HUDEP-2 (cell line): ENCODE data around the gene AQP9.

ENCODE experiments used
- DNase-seq, 76 experiments: peaks; one replicate each; lab custom pipeline; 2025; ENCODE audit not compliant: unreplicated experiment in 76 of 76; lab: John Stamatoyannopoulos, UW

AQP9 gene

DNA sequence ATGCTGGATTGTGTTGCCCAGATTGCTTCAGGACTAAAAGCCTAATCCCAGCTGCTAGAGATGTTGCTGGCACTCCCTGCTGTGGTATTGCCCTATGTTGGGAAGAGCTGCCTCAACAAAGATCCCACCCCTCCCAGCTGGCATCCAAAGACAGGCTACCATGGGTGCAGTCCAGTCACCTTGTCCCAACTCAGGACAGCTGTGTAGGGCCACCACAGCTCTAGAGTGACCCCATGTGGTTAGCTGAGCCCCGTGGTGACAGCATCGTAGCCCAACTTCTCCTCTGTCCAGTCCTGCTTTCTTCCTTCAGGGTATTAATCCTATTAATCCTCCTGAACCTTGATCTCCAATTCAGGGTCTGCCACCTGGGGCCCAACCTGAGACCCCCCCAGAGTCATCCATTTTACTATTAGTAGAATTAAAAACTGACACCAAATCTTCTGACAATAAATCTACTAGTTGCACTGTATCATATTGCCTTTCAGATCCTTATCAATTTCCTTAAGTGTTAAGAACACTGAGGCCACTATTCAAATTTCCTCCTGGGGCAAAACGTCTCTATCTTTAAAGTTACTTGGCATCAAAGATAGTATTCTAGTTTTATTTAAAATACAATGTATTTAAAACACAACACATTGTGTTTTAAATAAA lies 83.5 kb downstream of the AQP9 start:
- peak in 21 of 76 experiments; percentile 3 to 58 (median 15) for DNase-seq

DNA sequence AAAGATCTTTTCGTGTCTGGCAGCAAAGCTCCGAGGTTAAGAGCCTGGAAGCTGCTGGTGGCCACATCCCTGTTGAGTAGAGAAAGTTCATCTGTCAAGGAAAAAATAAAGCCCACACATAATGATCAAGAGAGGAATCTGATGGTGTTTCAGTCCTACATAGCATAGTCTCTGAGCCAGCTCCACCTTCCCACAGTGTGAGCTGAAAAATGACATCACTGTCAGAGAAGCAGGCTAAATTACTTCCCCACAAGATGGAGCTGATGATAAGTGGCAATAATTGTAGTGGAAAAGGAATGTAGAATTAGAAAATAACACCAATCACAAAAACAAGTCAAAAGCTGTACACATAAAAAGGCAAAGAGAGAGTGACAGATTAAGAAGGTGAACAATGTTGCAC lies 84.5 kb downstream of the AQP9 start:
- no peak for DNase-seq

DNA sequence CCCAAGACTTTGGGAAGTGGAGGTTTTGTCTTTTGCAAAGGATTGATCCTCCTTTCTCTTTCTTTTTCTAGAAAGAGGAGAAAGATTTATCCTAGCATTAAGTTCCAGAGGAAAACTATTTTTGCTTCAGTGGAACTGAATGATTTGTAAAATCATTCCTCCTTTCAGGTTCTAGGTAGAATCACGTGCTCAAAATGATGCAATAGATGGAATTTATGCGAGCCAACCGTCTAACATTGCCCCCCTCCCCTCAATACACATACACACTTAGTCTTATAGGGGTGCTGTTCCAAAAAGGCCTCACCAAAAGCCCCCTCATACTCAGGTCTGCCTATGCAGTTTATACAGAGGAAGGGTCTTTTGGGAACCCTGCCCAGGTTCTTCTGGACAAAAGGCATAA lies 85.3 kb downstream of the AQP9 start:
- DNase-seq, result no peak

DNA sequence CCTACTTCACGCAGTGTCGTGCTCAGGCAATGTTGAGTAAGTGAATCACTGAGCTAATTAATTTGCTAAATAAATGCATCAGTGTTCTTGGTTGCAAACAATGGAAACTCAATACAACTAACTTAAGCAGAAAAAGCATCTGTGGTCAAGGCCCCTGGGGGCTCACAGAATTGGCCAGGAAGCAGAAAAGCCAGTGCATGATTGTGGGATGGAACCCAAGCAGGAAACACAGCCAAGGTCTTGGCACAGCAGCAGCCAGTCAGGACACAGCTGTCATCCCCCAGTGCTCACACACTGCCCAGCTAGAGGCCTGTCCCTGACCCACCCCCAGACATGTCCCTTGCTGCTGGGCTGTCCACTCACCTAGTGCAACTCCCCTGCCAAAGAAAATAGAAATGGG lies 85.9 kb downstream of the AQP9 start:
- DNase-seq, result no peak

DNA sequence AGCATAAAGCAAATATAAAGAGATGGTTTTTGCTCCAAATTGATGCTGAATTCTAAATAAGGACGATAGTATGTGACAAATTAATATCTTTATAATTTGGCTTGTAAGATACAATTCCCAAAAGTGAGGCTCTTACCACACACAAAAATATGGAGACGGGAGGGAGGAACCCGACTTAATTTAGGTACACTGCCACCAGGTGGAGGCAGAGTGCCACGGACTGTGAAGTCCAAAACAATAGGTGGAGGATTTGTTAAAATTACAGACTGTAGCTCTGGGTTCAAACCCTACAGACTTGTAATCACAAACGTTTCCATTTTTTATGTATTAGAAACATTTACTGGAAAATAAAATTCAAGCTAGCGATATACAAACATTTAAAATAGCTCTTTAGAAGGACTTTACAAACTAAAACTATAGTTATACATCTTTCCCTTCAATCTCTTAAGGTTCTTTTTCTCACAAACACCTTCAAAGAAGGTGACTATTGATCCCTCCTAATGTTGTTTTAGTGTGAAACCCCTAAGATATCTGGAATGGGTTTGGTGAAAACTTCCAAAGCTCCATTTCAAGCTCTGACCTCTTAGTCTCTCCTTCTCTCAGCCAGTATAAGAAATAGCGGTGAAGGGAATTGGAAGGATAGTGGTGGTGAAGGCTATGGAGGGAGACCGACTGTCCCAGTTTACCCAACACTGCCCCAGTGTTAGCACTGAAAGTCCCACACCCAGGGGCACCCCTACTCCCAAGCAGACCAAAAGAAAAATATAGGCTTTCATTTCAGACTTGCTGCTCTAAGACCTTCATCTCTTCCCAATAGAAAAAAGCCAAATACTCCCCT lies 89.7 kb downstream of the AQP9 start:
- peak in 58 of 76 experiments; percentile 1 to 75 (median 41) for DNase-seq

DNA sequence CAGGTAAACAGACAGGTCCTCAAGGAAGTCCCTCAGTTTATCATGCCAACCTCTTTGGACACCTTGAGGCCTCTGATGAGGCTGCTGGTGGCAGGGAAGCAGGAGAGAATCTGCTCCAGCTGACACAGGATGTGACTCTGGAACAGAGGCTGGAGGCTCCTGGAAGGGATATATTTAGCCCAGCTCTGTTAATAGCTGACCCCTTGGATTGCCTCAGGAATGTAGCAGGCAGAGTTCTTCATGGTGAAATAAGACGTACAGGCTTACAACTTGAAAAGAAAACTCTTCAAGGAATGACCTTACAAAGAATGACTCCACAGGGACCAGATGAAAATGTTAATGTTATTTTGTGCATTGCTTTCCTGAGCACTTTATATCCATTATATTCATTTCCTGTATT lies 90.5 kb downstream of the AQP9 start:
- no peak for DNase-seq

DNA sequence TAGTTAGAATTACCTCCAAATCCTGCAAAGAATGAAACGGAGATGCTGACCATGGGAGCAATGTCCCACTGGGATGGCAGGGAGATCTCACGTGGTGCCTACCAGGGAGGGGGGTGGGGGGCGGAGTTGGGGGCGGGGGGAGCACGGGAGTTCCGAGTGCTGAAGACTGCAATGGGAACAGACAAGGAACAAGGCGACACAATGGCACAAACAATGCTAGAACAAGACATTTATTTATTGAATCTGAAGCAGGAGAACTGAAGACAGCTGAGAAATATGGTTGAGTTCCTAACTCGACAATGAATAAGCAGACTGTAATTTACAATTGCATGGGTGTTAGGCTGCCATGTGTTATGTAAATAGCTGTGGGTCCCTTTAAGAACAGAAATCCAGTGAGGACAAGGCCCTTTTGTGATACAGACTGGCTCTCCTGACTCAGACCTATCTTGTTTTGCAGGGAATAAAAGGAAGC lies 91.2 kb downstream of the AQP9 start:
- no peak for DNase-seq

DNA sequence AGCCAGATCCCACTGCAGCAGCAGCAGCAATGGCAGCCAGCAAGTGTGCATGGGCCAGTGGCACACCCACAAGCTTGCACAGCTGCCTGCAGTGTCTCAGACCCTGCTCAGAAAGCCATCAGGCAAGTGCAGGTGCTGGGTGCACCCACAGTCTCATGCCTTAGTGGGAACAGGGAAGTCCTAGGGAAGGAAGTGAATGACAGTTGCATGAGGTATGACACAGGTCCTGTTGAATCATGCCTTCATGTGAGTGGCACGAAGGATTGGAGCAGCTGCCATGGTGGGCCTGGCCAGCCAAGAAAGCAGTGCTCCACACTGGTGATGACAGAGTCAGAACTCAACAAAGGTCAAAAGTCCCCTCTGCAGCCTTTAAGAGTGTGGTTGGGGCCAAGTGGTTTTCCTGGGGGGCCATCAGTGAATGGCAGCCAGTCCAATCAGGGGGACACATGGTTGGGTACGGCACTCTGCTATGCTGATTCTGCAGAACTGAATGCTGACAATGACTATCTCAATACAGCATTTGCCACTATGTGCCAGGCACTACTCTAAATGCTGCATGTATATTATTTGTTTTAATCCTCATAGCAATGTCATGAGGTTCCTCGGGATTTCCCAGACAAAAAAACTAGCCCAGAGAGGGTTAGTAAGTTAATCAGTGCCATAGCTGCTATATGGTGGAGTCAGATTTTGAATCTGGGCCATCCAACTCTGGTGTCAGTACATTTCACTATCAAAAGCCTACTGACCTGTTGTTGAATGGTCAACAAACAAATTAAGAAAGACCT lies 94.3 kb downstream of the AQP9 start:
- no peak for DNase-seq

DNA sequence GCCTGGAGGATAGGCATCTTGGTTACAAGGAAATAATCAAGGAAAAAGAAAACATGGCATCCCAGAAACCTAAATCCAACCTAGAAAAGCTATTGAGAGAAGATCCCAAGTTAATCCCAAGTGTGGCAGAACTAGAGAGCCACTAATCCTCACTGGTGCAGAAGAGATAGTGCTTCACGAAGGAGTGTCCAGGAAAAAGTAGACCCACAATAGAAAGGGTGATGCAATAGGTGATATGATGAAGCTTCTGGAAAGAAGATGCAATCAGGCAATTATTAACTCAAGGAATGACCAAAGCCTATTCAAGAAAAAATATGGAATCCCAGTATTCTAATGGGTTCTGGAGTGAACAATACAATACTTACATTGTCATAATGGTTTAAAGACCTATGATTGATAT lies 95.2 kb downstream of the AQP9 start:
- DNase-seq, result no peak
